K562 (cell line): Measurements from ENCODE around the gene PLD1. TPM values are rescaled to one million over a fixed set of nuclear protein-coding genes. Genes with fewer than 3 reads are reported as not detected.

ENCODE experiments used
- ATAC-seq: fragments of 200-7000 bp; cut with Tn5 transposase; 3 replicates; pipeline ENCODE4 v1.9.1; 2020; ENCODE audit warnings: moderate library complexity
- BruUV-seq: library from RNA; stranded (reverse); fragments of 400-500 nt; replicated peaks from 2 replicates; lab custom pipeline; 2021; lab: Mats Ljungman, UMichigan
- CTCF ChIA-PET: fragments of 300-600 bp; formaldehyde crosslinking; extraction: SDS; loops from one replicate; lab custom pipeline; 2021; ENCODE audit warnings: low intra/inter-chr PET ratio; lab: Yijun Ruan, JAX
- POLR2A ChIA-PET: fragments of 300-600, 350-650 bp; sonication (Branson Sonifier 250); formaldehyde crosslinking; extraction: SDS; loops from one replicate; lab custom pipeline; 2021; ENCODE audit warnings: antibody characterized with exemption, inconsistent platforms; lab: Yijun Ruan, JAX
- DNase-seq, 4 experiments: peaks; one replicate each; pipeline versions ENCODE4 v3.0.0 to v3.0.0-alpha.2; 2011 to 2018; ENCODE audit warnings: low spot score in 3 of 4, mixed read lengths in 3 of 4; ENCODE audit errors: extremely low read depth in 1 of 4
- FAIRE-seq: peaks from 2 replicates; lab custom pipeline; 2011; peaks lifted over from hg19 to GRCh38; lab: Jason Lieb, UNC
- H2AFZ ChIP-seq: 2 replicates; pipeline ENCODE4 v1.6.0; 2011; ENCODE audit warnings: low read depth, low read length, control low read depth, inconsistent platforms
- H3K27ac ChIP-seq: fragments of 200-600 bp; 3 replicates; pipeline ENCODE4 v1.8.0; 2011; ENCODE audit warnings: low read depth, mild to moderate bottlenecking, control low read depth, inconsistent platforms, low read length, moderate library complexity, mixed read lengths; ENCODE audit errors: extremely low read depth
- H3K27me3 ChIP-seq, 2 experiments: fragments of 300-600 bp in 1 of 2; 2 replicates in 1 of 2; 3 replicates in 1 of 2; pipeline versions ENCODE4 v1.6.0 to v1.8.0; 2011; ENCODE audit warnings: inconsistent platforms in 2 of 2, low read length in 2 of 2, mild to moderate bottlenecking in 1 of 2, mixed read lengths in 1 of 2, moderate library complexity in 1 of 2; ENCODE audit not compliant: control insufficient read depth in 2 of 2, insufficient read depth in 2 of 2
- H3K36me3 ChIP-seq: fragments of 300-600 bp; 3 replicates; pipeline ENCODE4 v1.8.0; 2011; ENCODE audit warnings: mild to moderate bottlenecking, low read length, inconsistent platforms; ENCODE audit not compliant: control insufficient read depth, insufficient read depth
- H3K4me1 ChIP-seq, 2 experiments: fragments of 200-600 bp in 1 of 2; replicated peaks in 1 of 2; 2 replicates in 1 of 2; 3 replicates in 1 of 2; pipeline versions ENCODE4 v1.5.1 to v1.8.0; 2011; ENCODE audit warnings: inconsistent platforms in 2 of 2, low read length in 2 of 2, mild to moderate bottlenecking in 1 of 2, mixed read lengths in 1 of 2, moderate library complexity in 1 of 2; ENCODE audit not compliant: control insufficient read depth in 2 of 2, insufficient read depth in 2 of 2
- H3K4me2 ChIP-seq: 2 replicates; pipeline ENCODE4 v1.6.1; 2011; ENCODE audit warnings: low read length, control low read depth, inconsistent platforms, mixed read lengths; ENCODE audit not compliant: insufficient read depth
- H3K4me3 ChIP-seq: fragments of 200-600 bp; sonication (generic), shearing (Covaris generic); 2 replicates; pipeline ENCODE4 v1.5.1; 2016; ENCODE audit warnings: control low read depth, inconsistent platforms
- H3K79me2 ChIP-seq: fragments of 200-600 bp; 3 replicates; pipeline ENCODE4 v1.8.0; 2011; ENCODE audit warnings: low read length, inconsistent platforms; ENCODE audit not compliant: control insufficient read depth, insufficient read depth
- H3K9ac ChIP-seq, 2 experiments: 2 replicates each; pipeline versions ENCODE4 v1.6.0 to v1.6.1; 2011; ENCODE audit warnings: low read depth in 2 of 2, low read length in 2 of 2, control low read depth in 1 of 2, inconsistent platforms in 1 of 2, mild to moderate bottlenecking in 1 of 2, mixed read lengths in 1 of 2; ENCODE audit not compliant: insufficient read depth in 1 of 2
- H3K9me1 ChIP-seq: one replicate; pipeline ENCODE4 v1.6.0; 2011; ENCODE audit warnings: inconsistent platforms, mild to moderate bottlenecking, low read length, moderate library complexity; ENCODE audit not compliant: control insufficient read depth, insufficient read depth
- H3K9me3 ChIP-seq: replicated peaks from 2 replicates; pipeline ENCODE4 v1.5.1; 2011; ENCODE audit warnings: low read depth, low read length, inconsistent platforms; ENCODE audit not compliant: control insufficient read depth, insufficient read depth
- H4K20me1 ChIP-seq: replicated peaks from 2 replicates; pipeline ENCODE4 v1.6.1; 2011; ENCODE audit warnings: low read length, inconsistent platforms, mixed read lengths; ENCODE audit not compliant: control insufficient read depth, insufficient read depth
- CCNT2 ChIP-seq: IDR thresholded peaks from 2 replicates; pipeline ENCODE4 v1.6.1; 2011; ENCODE audit warnings: borderline replicate concordance, low read depth, mild to moderate bottlenecking, moderate library complexity, mixed read lengths, low read length; ENCODE audit not compliant: insufficient read length; ENCODE audit errors: extremely low read depth
- CHD4 ChIP-seq: fragments of 200-600 bp; sonication (generic); IDR thresholded peaks from 3 replicates; pipeline ENCODE4 v1.6.1; 2012; ENCODE audit warnings: low read depth, mild to moderate bottlenecking, mixed read lengths, low read length, inconsistent platforms; ENCODE audit not compliant: insufficient read depth, insufficient replicate concordance, poor library complexity, severe bottlenecking
- CREB3 ChIP-seq: fragments of 450-650 bp; conservative IDR thresholded peaks from 2 replicates; pipeline ENCODE4 v1.6.1; 2016; ENCODE audit warnings: missing genetic modification characterization, low read depth, mild to moderate bottlenecking, missing compliant biosample characterization, moderate library complexity
- E4F1 ChIP-seq: fragments of 250-450 bp; sonication (Bioruptor Pico); IDR thresholded peaks from 2 replicates; pipeline ENCODE4 v1.5.0; 2021; ENCODE audit warnings: mild to moderate bottlenecking, borderline replicate concordance
- HDAC3 ChIP-seq: fragments of 450-650 bp; IDR thresholded peaks from 2 replicates; pipeline ENCODE4 v1.6.1; 2018; ENCODE audit warnings: borderline replicate concordance, mild to moderate bottlenecking, moderate library complexity; ENCODE audit not compliant: partially characterized antibody
- HNRNPUL1 ChIP-seq: fragments of 200-400 bp; formaldehyde crosslinking; IDR thresholded peaks from 2 replicates; pipeline ENCODE4 v1.6.1; 2017; ENCODE audit warnings: low read length
- TEAD2 ChIP-seq: fragments of 450-650 bp; IDR thresholded peaks from 2 replicates; pipeline ENCODE4 v1.6.1; 2016; ENCODE audit warnings: missing genetic modification characterization, control low read depth, missing compliant biosample characterization
- ZBED1 ChIP-seq: IDR thresholded peaks from 2 replicates; pipeline ENCODE4 v1.6.1; 2014
- ZNF324 ChIP-seq: fragments of 250-450 bp; sonication (Bioruptor Pico); IDR thresholded peaks from 2 replicates; pipeline ENCODE4 v1.4.0; 2020; ENCODE audit warnings: mild to moderate bottlenecking
- ZNF764 ChIP-seq: fragments of 250-450 bp; sonication (Bioruptor Pico); IDR thresholded peaks from 2 replicates; pipeline ENCODE4 v1.4.0; 2020; ENCODE audit warnings: low read depth, mild to moderate bottlenecking, moderate library complexity
- ZNF830 ChIP-seq: fragments of 250-450 bp; sonication (Bioruptor Pico); IDR thresholded peaks from 2 replicates; pipeline ENCODE4 v1.5.0; 2021; ENCODE audit warnings: mild to moderate bottlenecking
- WGBS: fragments of 100-300 bp; shearing (Covaris generic); methylation state at CpG from one replicate; pipeline ENCODE4 v1.1.6; 2016; ENCODE audit warnings: low coverage, mixed read lengths; ENCODE audit not compliant: insufficient coverage; ENCODE audit errors: missing lambda C conversion rate; 5-methylcytosine and 5-hydroxymethylcytosine counted together
- in situ Hi-C: fragments of 300-500 bp; cut with MboI; formaldehyde crosslinking; loops from 4 replicates; pipeline ENCODE4 v1.15.0; 2018; ENCODE audit warnings: inconsistent platforms, mixed read lengths
- intact Hi-C: fragments of 100-400 bp; cut with micrococcal nuclease; formaldehyde crosslinking; loops from 2 replicates; pipeline ENCODE4 v1.14.2; 2022
- polyA plus RNA-seq, 8 experiments: library from polyadenylated mRNA; depleted of rRNA in 4 of 8; stranded (reverse) in 5 of 8; unstranded in 3 of 8; fragments of >200 nt; fragmentation: Nextera tagmentation in 2 of 8; fragmentation: Illumina TruSeq in 1 of 8; extraction: Ambion mirVana in 2 of 8; extraction: Trizol in 1 of 8; gene quantifications; 2 replicates each; pipeline versions ENCODE4 v1.2.1 to v1.2.3, GENCODE V29; 2011 to 2014; ENCODE audit warnings: inconsistent platforms in 1 of 8, missing spikeins in 1 of 8
- total RNA-seq, 7 experiments: library from RNA; depleted of rRNA in 6 of 7; stranded (reverse); fragments of >200 nt in 6 of 7; fragmentation: Illumina TruSeq in 2 of 7; extraction: Trizol in 2 of 7; gene quantifications; 2 replicates each; pipeline versions ENCODE4 v1.2.1 to v1.2.3, GENCODE V29; 2011 to 2021; ENCODE audit warnings: low replicate concordance in 1 of 7

The PLD1 gene
- total and polyA plus RNA-seq, 9 of the 15 experiments (the other 6 are each of a cell fraction or from before 2014, with no cell fraction given): 8.4 to 26.1 (median 18.6) TPM

- BruUV-seq: no TSS peak
- TF ChIP-seq ZBED1 (no peak), HNRNPUL1 (no peak), ZNF764 (no peak), ZNF830 (CRISPR knock-in tag) (no peak), HDAC3 (no peak), ZNF324 (CRISPR knock-in tag) (no peak), E4F1 (CRISPR knock-in tag) (no peak), CCNT2 (no peak), CHD4 (no peak), CREB3 (tag) (no peak), TEAD2 (tag) (no peak)
- TF ChIP-seq, all 486 proteins: peak for 0
Observed at GRCh38 chr3:171839270-171839669, 29.0 kb upstream of the PLD1 start.

More at GRCh38 chr3:171839270-171839669, 29.0 kb upstream of the PLD1 start:
- ChIA-PET POLR2A (no interaction called here), CTCF (no interaction called here)
- Histone ChIP-seq H3K27me3 (no peaks in the 10 kb centered on the region), H3K36me3 (no peaks in the 10 kb centered on the region), H3K79me2 (no peaks in the 10 kb centered on the region), H3K9ac (no peak overlapping the region), H3K4me2 (no peak overlapping the region), H3K4me3 (no peak overlapping the region), H3K27ac (no peak overlapping the region), H3K9me3 (no peaks in the 10 kb centered on the region), H4K20me1 (no peaks in the 10 kb centered on the region), H3K4me1 (peaks cover 2 to 5% of the 10 kb centered on the region in 2 experiments; a peak in 4 of 5 replicates), H2AFZ (no peak overlapping the region), H3K9me1 (no peaks in the 10 kb centered on the region)
- ATAC-seq: no peak
- no peak for FAIRE-seq
- intact Hi-C loops: loop anchor here (5.0 to 10.0 kb wide), 2 partner anchors 636 to 828 kb away; no protein-coding TSS in a partner anchor
- WGBS: 47% methylated on average over 2 of the region's 2 CpGs
- DNase-seq: no peak
- in situ Hi-C loops: no loop called here
